Nephron (organoid): Measurements from ENCODE around the gene PRKD1.

Experiments used
- H3K27ac Mint-ChIP-seq, 3 experiments: 2 replicates each; pipeline ENCODE4 v1.8.0; 2020; ENCODE audit warnings: mixed read lengths in 3 of 3, mild to moderate bottlenecking in 2 of 3, moderate library complexity in 1 of 3
- H3K27me3 Mint-ChIP-seq: 2 replicates; pipeline ENCODE4 v1.8.0; 2021; ENCODE audit warnings: low read depth, mild to moderate bottlenecking, moderate library complexity, mixed read lengths
- H3K36me3 Mint-ChIP-seq: 2 replicates; pipeline ENCODE4 v1.8.0; 2020; ENCODE audit warnings: low read depth, mixed read lengths
- H3K4me1 Mint-ChIP-seq: 2 replicates; pipeline ENCODE4 v1.8.0; 2020; ENCODE audit warnings: mixed read lengths
- H3K4me3 Mint-ChIP-seq, 3 experiments: 2 replicates each; pipeline ENCODE4 v1.8.0; 2020; ENCODE audit warnings: mild to moderate bottlenecking in 3 of 3, mixed read lengths in 3 of 3, moderate library complexity in 2 of 3
- H3K9me3 Mint-ChIP-seq: 2 replicates; pipeline ENCODE4 v1.8.0; 2020; ENCODE audit warnings: mixed read lengths
- TF ChIP-seq, protein P1 (sequence below), 3 experiments: fragments of 200-600 bp; sonication (generic); IDR thresholded peaks; one replicate each; pipeline ENCODE4 v1.5.0; 2021; ENCODE audit warnings: antibody characterized with exemption in 3 of 3; ENCODE audit not compliant: unreplicated experiment in 3 of 3

PRKD1 gene

DNA sequence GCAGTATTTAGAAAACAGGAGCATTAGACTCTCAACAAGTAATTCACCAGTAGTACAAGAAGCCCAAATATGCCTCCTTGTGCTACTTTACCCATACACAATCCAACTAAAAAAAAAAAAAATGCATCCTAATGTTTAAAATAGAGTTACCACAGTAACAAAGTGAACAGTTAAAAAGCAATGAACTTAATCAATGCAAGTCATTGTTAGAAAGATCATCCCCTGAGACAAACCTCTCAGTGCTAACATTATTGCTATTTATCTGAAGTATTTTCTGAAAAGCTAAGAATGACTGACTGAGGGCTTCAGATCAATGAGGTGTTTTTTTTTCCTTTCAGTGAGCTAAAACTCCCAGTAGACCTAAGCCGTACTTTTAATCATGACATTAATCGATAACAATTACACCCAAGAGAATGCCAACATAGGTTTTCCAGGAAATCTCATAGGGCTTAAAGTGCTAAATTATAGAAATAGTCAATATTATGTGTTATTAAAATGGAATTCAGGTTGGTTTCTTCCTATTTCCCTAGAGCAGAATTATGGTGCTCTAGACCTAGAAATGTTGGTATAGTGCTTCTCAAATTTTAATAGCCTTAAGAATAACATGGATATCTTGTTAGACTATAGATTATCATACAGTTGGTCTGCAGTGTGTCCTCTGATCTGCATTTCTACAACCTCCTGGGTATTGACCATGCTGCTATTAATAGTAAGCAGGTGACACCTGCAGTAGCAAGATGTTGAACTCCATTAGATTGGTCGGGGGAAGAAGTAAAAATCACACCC lies 123.0 kb downstream of the PRKD1 start:
- Mint-ChIP-seq H3K27me3 (no peaks in the 10 kb centered on the region), H3K27ac (no peak overlapping the region), H3K4me1 (peaks cover 7% of the 10 kb centered on the region), H3K4me3 (no peak overlapping the region), H3K36me3 (no peaks in the 10 kb centered on the region), H3K9me3 (peaks cover 3% of the 10 kb centered on the region)
- TF ChIP-seq, protein P1, sequence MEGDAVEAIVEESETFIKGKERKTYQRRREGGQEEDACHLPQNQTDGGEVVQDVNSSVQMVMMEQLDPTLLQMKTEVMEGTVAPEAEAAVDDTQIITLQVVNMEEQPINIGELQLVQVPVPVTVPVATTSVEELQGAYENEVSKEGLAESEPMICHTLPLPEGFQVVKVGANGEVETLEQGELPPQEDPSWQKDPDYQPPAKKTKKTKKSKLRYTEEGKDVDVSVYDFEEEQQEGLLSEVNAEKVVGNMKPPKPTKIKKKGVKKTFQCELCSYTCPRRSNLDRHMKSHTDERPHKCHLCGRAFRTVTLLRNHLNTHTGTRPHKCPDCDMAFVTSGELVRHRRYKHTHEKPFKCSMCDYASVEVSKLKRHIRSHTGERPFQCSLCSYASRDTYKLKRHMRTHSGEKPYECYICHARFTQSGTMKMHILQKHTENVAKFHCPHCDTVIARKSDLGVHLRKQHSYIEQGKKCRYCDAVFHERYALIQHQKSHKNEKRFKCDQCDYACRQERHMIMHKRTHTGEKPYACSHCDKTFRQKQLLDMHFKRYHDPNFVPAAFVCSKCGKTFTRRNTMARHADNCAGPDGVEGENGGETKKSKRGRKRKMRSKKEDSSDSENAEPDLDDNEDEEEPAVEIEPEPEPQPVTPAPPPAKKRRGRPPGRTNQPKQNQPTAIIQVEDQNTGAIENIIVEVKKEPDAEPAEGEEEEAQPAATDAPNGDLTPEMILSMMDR (IDR thresholded peaks at IDR 0.05; ENCODE audit: unreplicated experiment in 3 of 3): no peak

DNA sequence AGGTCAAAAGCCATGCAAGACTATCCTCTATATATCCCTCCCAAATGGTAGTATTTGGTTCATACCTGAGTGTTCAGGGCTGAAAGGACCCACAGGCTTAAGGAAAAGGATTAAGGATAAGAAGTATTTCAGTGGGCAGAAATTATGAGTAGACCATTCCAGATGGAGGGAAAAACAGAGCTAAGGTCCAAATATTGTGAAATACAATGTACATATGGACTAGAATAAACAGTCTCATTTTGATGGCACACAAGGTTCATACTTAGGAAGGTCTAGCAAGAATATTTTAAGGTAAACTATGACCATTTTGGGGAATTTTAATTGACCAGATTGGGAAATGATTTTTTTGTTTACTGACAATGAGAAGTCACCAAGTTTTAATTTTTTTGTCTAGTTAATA lies 124.6 kb downstream of the PRKD1 start:
- TF ChIP-seq, protein P1 (IDR thresholded peaks at IDR 0.05; ENCODE audit: unreplicated experiment in 3 of 3): no peak
- no peak overlapping the region for H3K4me3 Mint-ChIP-seq
- H3K9me3 Mint-ChIP-seq: no peaks in the 10 kb centered on the region
- no peak overlapping the region for H3K27ac Mint-ChIP-seq
- H3K36me3 Mint-ChIP-seq: no peaks in the 10 kb centered on the region
- peaks cover 11% of the 10 kb centered on the region for H3K4me1 Mint-ChIP-seq
- H3K27me3 Mint-ChIP-seq: no peaks in the 10 kb centered on the region

DNA sequence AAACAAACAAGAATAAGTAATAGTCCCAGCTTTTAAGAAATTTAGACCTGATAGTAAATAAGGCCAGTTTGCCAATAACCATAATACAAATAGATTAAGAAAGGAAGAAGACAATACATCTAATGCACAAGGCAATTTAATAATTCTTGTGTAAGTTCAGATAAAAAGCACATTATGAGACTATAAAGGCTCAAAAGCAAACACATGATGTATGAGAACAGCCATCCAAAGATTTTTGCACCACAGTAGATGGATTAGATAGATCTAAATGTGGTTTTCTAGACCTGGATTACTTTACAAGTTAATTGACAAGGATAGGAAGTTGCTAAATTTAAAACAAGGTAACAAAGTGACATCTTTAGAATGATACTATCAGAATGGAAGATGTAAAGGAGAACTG lies 125.4 kb downstream of the PRKD1 start:
- H3K27me3 Mint-ChIP-seq: no peaks in the 10 kb centered on the region
- H3K9me3 Mint-ChIP-seq: no peaks in the 10 kb centered on the region
- no peak overlapping the region for H3K27ac Mint-ChIP-seq
- H3K4me1 Mint-ChIP-seq: peaks cover 11% of the 10 kb centered on the region
- no peaks in the 10 kb centered on the region for H3K36me3 Mint-ChIP-seq
- no peak overlapping the region for H3K4me3 Mint-ChIP-seq
- TF ChIP-seq, protein P1 (IDR thresholded peaks at IDR 0.05; ENCODE audit: unreplicated experiment in 3 of 3): no peak

GRCh38 chr14:29800961-29801360 lies 126.7 kb downstream of the PRKD1 start:
- peaks cover 10% of the 10 kb centered on the region for H3K4me1 Mint-ChIP-seq
- H3K36me3 Mint-ChIP-seq: no peaks in the 10 kb centered on the region
- no peak overlapping the region for H3K4me3 Mint-ChIP-seq
- no peaks in the 10 kb centered on the region for H3K9me3 Mint-ChIP-seq
- TF ChIP-seq, protein P1 (IDR thresholded peaks at IDR 0.05; ENCODE audit: unreplicated experiment in 3 of 3): no peak
- H3K27me3 Mint-ChIP-seq: no peaks in the 10 kb centered on the region
- H3K27ac Mint-ChIP-seq: no peak overlapping the region

GRCh38 chr14:29799464-29800095 lies 128.1 kb downstream of the PRKD1 start:
- no peaks in the 10 kb centered on the region for H3K36me3 Mint-ChIP-seq
- no peaks in the 10 kb centered on the region for H3K27me3 Mint-ChIP-seq

More at GRCh38 chr14:29799464-29800095, 128.1 kb downstream of the PRKD1 start:
- peak overlapping the region in 1 of 3 experiments; percentile 5 for H3K27ac Mint-ChIP-seq
- no peaks in the 10 kb centered on the region for H3K9me3 Mint-ChIP-seq
- peaks cover 5% of the 10 kb centered on the region for H3K4me1 Mint-ChIP-seq
- TF ChIP-seq, protein P1 (IDR thresholded peaks at IDR 0.05; ENCODE audit: unreplicated experiment in 3 of 3): no peak
- H3K4me3 Mint-ChIP-seq: no peak overlapping the region
